ENCODE results near the gene FAHD2A. TPM values are rescaled to one million over a fixed set of nuclear protein-coding genes. Genes with fewer than 3 reads are reported as not detected.

FAHD2A gene, protein sequence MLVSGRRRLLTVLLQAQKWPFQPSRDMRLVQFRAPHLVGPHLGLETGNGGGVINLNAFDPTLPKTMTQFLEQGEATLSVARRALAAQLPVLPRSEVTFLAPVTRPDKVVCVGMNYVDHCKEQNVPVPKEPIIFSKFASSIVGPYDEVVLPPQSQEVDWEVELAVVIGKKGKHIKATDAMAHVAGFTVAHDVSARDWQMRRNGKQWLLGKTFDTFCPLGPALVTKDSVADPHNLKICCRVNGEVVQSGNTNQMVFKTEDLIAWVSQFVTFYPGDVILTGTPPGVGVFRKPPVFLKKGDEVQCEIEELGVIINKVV
- total RNA-seq = 15.5 and 29.3 TPM in 2 replicates

DNA sequence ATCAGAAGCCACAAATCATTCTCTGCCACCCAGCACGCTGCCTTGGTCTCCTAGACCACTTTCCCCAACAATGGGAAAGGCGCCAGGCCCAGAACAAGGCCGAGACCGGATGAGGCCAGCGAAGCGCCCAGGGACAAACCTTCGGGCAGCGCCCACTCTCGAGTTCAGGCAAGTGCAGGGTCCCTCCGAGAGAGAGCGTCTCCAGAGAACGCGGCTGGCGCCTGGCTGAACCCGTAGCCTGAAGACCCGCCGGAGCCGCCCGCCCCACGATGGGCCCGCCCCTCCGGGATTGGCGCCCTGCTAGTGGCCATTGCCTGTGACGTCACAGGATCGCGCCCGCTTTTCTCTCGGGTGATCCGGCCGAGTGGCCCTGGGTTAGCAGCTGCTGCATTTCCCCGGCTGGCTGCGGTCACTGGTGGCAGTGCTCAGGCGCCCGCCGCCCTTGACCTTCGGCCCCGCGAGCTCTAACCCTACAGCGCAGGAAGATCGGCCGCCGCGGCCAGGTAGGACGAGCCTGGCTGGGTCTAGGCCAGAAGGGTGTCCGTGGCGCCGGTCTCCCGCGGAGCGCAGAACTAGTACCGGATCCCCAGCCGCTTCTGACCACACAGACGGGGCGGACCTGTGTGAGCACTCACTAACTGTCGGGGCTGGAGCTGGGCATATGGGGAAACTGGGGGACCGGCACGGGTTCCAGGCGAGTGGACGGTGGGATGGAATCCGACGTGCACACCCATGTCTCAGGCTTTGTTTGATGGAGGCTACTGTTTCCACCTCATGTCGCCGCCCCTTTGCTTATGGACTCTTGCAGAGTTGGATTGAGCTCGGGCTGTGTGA, at the start of gene FAHD2A:
TSS of gene FAHD2A (plus strand) at position 339 of the 834 bp plus-strand sequence. CDS start 2,851 bp downstream, outside the sequence.

Other genes starting within 250 kb of the FAHD2A start
- gene ZNF514, start 242.9 kb upstream of the FAHD2A start, total RNA-seq = 8.8 and 18.3 TPM in 2 replicates
- gene ZNF2, start 236.9 kb upstream of the FAHD2A start, total RNA-seq = 7.5 and 13.2 TPM in 2 replicates
- gene ZNF892, start 195.2 kb upstream of the FAHD2A start, total RNA-seq = 4.0 and 4.8 TPM in 2 replicates
- under 0.01 and 0.28 TPM in 2 replicates for gene PROM2, start 128.3 kb upstream of the FAHD2A start, total RNA-seq
- gene KCNIP3, start 105.4 kb upstream of the FAHD2A start, total RNA-seq = 0.77 and 1.4 TPM in 2 replicates
- not detected in 2 replicates for gene TRIM43B, start 82.0 kb downstream of the FAHD2A start, total RNA-seq
- not detected in 2 replicates for gene TRIM43, start 189.3 kb downstream of the FAHD2A start, total RNA-seq